Cardiac muscle cell (in vitro differentiated cells and primary cell): Measurements from ENCODE around the gene ZNF142. TPM values are rescaled to one million over a fixed set of nuclear protein-coding genes. Genes with fewer than 3 reads are reported as not detected.

Experiments used
- DNase-seq, 2 donors: peaks; one replicate each; pipeline versions ENCODE4 v3.0.0 to v3.0.0-alpha.2; 2010 to 2017; ENCODE audit warnings: low read depth in 1 of 2, low spot score in 1 of 2
- H3K27ac ChIP-seq: fragments of 200-600 bp; sonication (generic); 2 replicates; pipeline ENCODE4 v1.5.1; 2016
- H3K27me3 ChIP-seq: fragments of 200-600 bp; sonication (generic); 2 replicates; pipeline ENCODE4 v1.6.0; 2016; ENCODE audit warnings: control low read depth
- H3K36me3 ChIP-seq: fragments of 200-600 bp; sonication (generic); 2 replicates; pipeline ENCODE4 v1.5.1; 2016; ENCODE audit warnings: control low read depth
- H3K4me1 ChIP-seq: fragments of 200-600 bp; sonication (generic); 2 replicates; pipeline ENCODE4 v1.8.1; 2017; ENCODE audit warnings: low read depth, mild to moderate bottlenecking, mixed run types
- H3K4me3 ChIP-seq: fragments of 200-600 bp; sonication (generic); 2 replicates; pipeline ENCODE4 v1.5.1; 2016; ENCODE audit warnings: mild to moderate bottlenecking
- H3K9me3 ChIP-seq: fragments of 200-600 bp; sonication (generic); 2 replicates; pipeline ENCODE4 v1.5.1; 2017; ENCODE audit warnings: low read depth, mild to moderate bottlenecking, control low read depth
- polyA plus RNA-seq: library from polyadenylated mRNA; unstranded; fragments of >200 nt; fragmentation: Nextera tagmentation; extraction: Ambion mirVana; gene quantifications from 2 replicates; pipeline ENCODE4 v1.2.1, GENCODE V29; 2016
- total RNA-seq: library from RNA; depleted of rRNA; stranded (reverse); fragments of >200 nt; gene quantifications from 2 replicates; pipeline ENCODE4 v1.2.3, GENCODE V29; 2016
- TF ChIP-seq, protein P1 (sequence below): IDR thresholded peaks from 2 replicates; pipeline ENCODE4 v1.5.1; 2012; ENCODE audit warnings: low read depth, mild to moderate bottlenecking, low read length

Gene ZNF142
- total and polyA plus RNA-seq, 2 experiments from 2014 or later: 7.6 to 29.4 TPM

DNA sequence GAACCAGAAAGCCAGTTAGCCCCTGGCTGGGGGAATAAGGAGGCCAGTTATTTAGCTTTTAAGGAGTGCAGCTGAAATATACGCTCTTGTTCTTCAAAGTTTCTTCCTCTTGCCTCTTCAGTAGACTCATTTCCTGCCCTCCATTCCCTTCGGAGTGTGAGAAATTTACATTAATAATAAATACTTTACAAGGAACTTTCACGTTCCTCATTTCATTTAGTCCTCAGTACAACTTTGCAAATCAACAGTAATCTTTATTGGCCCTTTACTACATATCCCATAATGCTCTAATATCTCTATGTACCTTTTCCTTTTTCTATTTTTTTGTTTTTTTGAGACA lies 36.1 kb downstream of the ZNF142 start:
- no peaks in the 10 kb centered on the region for H3K4me1 ChIP-seq
- H3K27me3 ChIP-seq: no peaks in the 10 kb centered on the region
- no peaks in the 10 kb centered on the region for H3K36me3 ChIP-seq
- no peak overlapping the region for H3K27ac ChIP-seq
- no peak for DNase-seq
- TF ChIP-seq, protein P1, sequence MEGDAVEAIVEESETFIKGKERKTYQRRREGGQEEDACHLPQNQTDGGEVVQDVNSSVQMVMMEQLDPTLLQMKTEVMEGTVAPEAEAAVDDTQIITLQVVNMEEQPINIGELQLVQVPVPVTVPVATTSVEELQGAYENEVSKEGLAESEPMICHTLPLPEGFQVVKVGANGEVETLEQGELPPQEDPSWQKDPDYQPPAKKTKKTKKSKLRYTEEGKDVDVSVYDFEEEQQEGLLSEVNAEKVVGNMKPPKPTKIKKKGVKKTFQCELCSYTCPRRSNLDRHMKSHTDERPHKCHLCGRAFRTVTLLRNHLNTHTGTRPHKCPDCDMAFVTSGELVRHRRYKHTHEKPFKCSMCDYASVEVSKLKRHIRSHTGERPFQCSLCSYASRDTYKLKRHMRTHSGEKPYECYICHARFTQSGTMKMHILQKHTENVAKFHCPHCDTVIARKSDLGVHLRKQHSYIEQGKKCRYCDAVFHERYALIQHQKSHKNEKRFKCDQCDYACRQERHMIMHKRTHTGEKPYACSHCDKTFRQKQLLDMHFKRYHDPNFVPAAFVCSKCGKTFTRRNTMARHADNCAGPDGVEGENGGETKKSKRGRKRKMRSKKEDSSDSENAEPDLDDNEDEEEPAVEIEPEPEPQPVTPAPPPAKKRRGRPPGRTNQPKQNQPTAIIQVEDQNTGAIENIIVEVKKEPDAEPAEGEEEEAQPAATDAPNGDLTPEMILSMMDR: no peak
- H3K4me3 ChIP-seq: no peak overlapping the region
- no peaks in the 10 kb centered on the region for H3K9me3 ChIP-seq

DNA sequence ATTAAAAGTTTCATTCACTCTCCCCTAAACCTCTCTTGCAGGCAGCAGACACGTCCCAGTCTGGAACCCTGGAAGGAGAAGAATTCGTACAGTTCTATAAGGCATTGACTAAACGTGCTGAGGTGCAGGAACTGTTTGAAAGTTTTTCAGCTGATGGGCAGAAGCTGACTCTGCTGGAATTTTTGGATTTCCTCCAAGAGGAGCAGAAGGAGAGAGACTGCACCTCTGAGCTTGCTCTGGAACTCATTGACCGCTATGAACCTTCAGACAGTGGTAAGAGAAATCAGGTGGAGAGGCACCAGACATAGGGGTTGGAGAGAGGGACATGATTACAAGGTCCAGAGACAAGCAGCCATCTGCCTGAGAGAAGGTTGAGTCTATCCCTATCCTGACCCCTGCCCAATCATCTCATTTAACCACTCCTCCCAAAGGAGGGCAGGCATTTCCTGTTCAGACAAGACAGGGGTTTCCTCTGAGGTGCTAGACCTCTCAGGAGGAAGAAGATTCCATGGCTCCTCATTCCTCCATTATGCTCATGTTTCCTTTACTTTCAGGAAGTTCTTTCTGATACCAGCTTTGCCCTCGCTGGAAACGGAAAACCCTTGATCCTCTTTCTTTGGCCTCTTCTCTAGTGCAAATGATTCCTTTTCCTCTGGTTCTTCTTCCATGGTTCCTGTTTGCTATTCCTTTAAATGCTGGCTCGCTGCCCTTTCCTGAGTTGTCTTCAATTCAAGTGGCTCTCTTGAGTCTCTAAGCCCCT lies 36.6 kb downstream of the ZNF142 start:
- peak; percentile 31 to 54 for DNase-seq
- no peak overlapping the region for H3K4me3 ChIP-seq
- no peaks in the 10 kb centered on the region for H3K36me3 ChIP-seq
- no peaks in the 10 kb centered on the region for H3K9me3 ChIP-seq
- H3K27ac ChIP-seq: no peak overlapping the region
- H3K4me1 ChIP-seq: no peaks in the 10 kb centered on the region
- no peaks in the 10 kb centered on the region for H3K27me3 ChIP-seq
- TF ChIP-seq, protein P1: no peak

DNA sequence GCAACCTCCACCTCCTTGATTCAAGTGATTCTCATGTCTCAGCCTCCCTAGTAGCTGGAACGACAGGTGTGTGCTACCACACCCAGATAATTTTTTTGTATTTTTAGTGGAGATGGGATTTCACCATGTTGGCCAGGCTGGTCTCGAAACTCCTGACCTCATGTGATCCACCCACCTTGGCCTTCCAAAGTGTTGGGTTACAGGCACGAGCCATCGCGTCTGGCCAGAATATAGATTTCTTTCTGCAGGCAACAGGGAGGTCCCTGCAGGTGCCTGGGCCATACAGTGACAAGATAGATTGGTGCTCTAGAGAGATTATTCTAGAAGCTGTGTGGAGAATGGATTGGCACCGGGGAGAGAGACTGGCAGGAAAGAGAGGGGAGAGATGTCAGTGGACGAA lies 38.4 kb downstream of the ZNF142 start:
- Histone ChIP-seq H3K36me3 (no peaks in the 10 kb centered on the region), H3K4me1 (no peaks in the 10 kb centered on the region), H3K27me3 (no peaks in the 10 kb centered on the region), H3K9me3 (no peaks in the 10 kb centered on the region), H3K4me3 (no peak overlapping the region), H3K27ac (no peak overlapping the region)
- TF ChIP-seq, protein P1: no peak
- DNase-seq: no peak

DNA sequence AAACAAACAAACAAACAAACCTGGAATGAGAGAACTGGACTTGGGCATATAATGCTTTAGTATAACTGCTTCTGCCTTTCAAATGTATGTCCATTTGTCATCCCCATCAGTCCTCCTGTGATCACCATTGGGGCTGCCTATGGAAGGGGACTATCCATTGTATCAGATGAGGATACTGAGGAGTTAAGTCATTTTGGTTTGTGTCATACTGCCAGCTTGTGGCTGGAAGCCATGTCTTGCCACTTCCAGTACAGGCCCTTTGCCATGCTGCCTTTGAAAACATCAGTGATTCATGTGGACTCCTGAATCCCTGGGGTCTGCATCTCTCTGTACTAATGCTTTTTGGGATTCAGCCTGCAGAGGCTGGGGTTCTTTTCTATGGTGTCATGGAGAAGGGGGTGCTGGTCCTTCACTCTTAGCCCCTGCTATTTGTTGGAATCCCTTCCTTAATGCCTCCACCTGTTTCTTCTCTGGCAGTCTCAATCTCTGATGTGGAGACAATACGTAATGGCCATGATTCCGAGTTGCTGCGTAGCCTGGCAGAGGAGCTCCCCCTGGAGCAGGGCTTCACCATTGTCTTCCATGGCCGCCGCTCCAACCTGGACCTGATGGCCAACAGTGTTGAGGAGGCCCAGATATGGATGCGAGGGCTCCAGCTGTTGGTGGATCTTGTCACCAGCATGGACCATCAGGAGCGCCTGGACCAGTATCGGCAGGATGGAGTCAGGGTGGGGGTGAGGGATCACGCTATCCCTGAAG lies 41.1 kb downstream of the ZNF142 start:
- H3K27ac ChIP-seq: no peak overlapping the region
- TF ChIP-seq, protein P1: no peak

DNA sequence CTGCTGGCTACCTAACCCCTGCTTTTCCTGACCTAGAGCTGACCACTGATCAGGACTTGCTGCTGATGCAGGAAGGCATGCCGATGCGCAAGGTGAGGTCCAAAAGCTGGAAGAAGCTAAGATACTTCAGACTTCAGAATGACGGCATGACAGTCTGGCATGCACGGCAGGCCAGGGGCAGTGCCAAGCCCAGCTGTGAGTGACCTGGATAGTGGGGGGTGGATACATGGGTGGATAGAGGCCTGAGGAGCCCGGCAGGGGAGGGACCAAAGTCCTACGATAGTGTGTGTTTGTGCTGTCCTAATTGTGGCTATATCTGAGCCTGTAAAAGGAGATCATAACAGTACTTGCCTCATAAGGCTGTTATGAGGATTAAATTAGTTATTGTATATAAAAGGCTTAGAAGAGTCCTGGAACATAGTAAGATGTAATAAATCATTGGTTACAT lies 43.5 kb downstream of the ZNF142 start:
- no peaks in the 10 kb centered on the region for H3K9me3 ChIP-seq
- no peaks in the 10 kb centered on the region for H3K4me1 ChIP-seq
- TF ChIP-seq, protein P1: no peak
- H3K27me3 ChIP-seq: no peaks in the 10 kb centered on the region
- H3K27ac ChIP-seq: no peak overlapping the region
- no peak overlapping the region for H3K4me3 ChIP-seq
- H3K36me3 ChIP-seq: no peaks in the 10 kb centered on the region
- no peak for DNase-seq

More for the DNA sequence above, 41.1 kb downstream of the ZNF142 start:
- no peaks in the 10 kb centered on the region for H3K9me3 ChIP-seq
- no peaks in the 10 kb centered on the region for H3K4me1 ChIP-seq
- no peaks in the 10 kb centered on the region for H3K36me3 ChIP-seq
- DNase-seq: no peak
- no peaks in the 10 kb centered on the region for H3K27me3 ChIP-seq
- no peak overlapping the region for H3K4me3 ChIP-seq
